Measurements from ENCODE around the gene DCLK1. TPM values are rescaled to one million over a fixed set of nuclear protein-coding genes. Genes with fewer than 3 reads are reported as not detected.

Gene DCLK1
- total RNA-seq, 1 experiment from 2014 or later, result 36.2 TPM

GRCh38 chr13:35810321-35810720 lies 320.9 kb downstream of the DCLK1 start:
- H4K91ac ChIP-seq (ENCODE audit: insufficient read length, low read depth, low read length), result no peak overlapping the region
- no peak overlapping the region for H3K56ac ChIP-seq (ENCODE audit: insufficient read length, low read depth, low read length)
- H2AFZ ChIP-seq (ENCODE audit: low read length), result no peak overlapping the region

More at GRCh38 chr13:35810321-35810720, 320.9 kb downstream of the DCLK1 start:
- Histone ChIP-seq H3K27me3 (ENCODE audit: insufficient read depth, low read length) (no peaks in the 10 kb centered on the region), H4K20me1 (ENCODE audit: control insufficient read depth, insufficient read depth, insufficient read length) (no peaks in the 10 kb centered on the region), H2BK5ac (ENCODE audit: insufficient read length, low read length) (no peak overlapping the region), H4K8ac (replicated peaks; ENCODE audit: insufficient read length, low read depth, low read length) (no peak overlapping the region), H2AK5ac (ENCODE audit: insufficient read length, low read length) (no peak overlapping the region), H3K14ac (ENCODE audit: insufficient read depth, low read length) (no peak overlapping the region), H3K79me2 (ENCODE audit: insufficient read depth, low read length) (no peaks in the 10 kb centered on the region), H2BK120ac (ENCODE audit: low read depth, low read length, poor library complexity, severe bottlenecking) (no peak overlapping the region), H2BK20ac (ENCODE audit: low read depth, low read length, poor library complexity, severe bottlenecking) (no peak overlapping the region), H2BK12ac (ENCODE audit: insufficient read length, low read depth, low read length) (no peak overlapping the region), H2BK15ac (ENCODE audit: low read depth, low read length) (no peak overlapping the region), H3K27ac (ENCODE audit: insufficient read length, low read depth, low read length) (no peak overlapping the region), H3K4ac (ENCODE audit: low read depth, low read length) (no peak overlapping the region), H3T11ph (ENCODE audit: low read length) (no peak overlapping the region), H4K5ac (ENCODE audit: insufficient read length, low read depth, low read length) (no peak overlapping the region), H3K9me3 (ENCODE audit: control insufficient read depth, low read depth, low read length) (no peaks in the 10 kb centered on the region), H3K9ac (ENCODE audit: extremely low read depth, insufficient read length, low read length) (no peak overlapping the region), H3K79me1 (ENCODE audit: insufficient read depth, low read depth, low read length, poor library complexity, severe bottlenecking) (no peaks in the 10 kb centered on the region), H3K23me2 (ENCODE audit: insufficient read length, low read depth, low read length, poor library complexity, severe bottlenecking) (no peaks in the 10 kb centered on the region), H3K4me1 (ENCODE audit: insufficient read depth, low read length) (no peaks in the 10 kb centered on the region), H3K4me2 (ENCODE audit: insufficient read depth, insufficient read length, low read length) (no peak overlapping the region), H3K23ac (ENCODE audit: insufficient read length, low read depth, low read length) (no peak overlapping the region), H3K18ac (ENCODE audit: insufficient read length, low read depth, low read length) (no peak overlapping the region)
- TF ChIP-seq, protein P1, sequence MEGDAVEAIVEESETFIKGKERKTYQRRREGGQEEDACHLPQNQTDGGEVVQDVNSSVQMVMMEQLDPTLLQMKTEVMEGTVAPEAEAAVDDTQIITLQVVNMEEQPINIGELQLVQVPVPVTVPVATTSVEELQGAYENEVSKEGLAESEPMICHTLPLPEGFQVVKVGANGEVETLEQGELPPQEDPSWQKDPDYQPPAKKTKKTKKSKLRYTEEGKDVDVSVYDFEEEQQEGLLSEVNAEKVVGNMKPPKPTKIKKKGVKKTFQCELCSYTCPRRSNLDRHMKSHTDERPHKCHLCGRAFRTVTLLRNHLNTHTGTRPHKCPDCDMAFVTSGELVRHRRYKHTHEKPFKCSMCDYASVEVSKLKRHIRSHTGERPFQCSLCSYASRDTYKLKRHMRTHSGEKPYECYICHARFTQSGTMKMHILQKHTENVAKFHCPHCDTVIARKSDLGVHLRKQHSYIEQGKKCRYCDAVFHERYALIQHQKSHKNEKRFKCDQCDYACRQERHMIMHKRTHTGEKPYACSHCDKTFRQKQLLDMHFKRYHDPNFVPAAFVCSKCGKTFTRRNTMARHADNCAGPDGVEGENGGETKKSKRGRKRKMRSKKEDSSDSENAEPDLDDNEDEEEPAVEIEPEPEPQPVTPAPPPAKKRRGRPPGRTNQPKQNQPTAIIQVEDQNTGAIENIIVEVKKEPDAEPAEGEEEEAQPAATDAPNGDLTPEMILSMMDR (conservative IDR thresholded peaks at IDR 0.05), result no peak
- H3K27ac Mint-ChIP-seq, result no peak overlapping the region; a peak in 1 of 7 replicates
- H3K4me3 Mint-ChIP-seq, result no peak overlapping the region
- H3K4me1 Mint-ChIP-seq, result peaks cover 4 to 8% of the 10 kb centered on the region in 2 experiments; a peak in 2 of 4 replicates
- H3K27me3 Mint-ChIP-seq (ENCODE audit: low read depth), result no peaks in the 10 kb centered on the region
- DNase-seq, result no peak
- no peaks in the 10 kb centered on the region for H3K36me3 Mint-ChIP-seq (ENCODE audit: insufficient read depth in 1 of 3, low read depth in 3 of 3)
- WGBS (ENCODE audit: extremely low coverage, insufficient read length, low lambda C conversion rate), result no CpG with 5 or more reads among the region's 4 CpGs
- H3K9me3 Mint-ChIP-seq, result no peaks in the 10 kb centered on the region
